ENCODE data around the gene ABRACL. TPM values are rescaled to one million over a fixed set of nuclear protein-coding genes. Genes with fewer than 3 reads are reported as not detected.
"Not testable (repeated sequence)": the region's sequence is repeated elsewhere in the genome, so short reads cannot be mapped to it uniquely, and the experiment has no call there.

ABRACL gene
- total RNA-seq, 2 experiments from 2014 or later, result 69.7 to 73.5 TPM

DNA sequence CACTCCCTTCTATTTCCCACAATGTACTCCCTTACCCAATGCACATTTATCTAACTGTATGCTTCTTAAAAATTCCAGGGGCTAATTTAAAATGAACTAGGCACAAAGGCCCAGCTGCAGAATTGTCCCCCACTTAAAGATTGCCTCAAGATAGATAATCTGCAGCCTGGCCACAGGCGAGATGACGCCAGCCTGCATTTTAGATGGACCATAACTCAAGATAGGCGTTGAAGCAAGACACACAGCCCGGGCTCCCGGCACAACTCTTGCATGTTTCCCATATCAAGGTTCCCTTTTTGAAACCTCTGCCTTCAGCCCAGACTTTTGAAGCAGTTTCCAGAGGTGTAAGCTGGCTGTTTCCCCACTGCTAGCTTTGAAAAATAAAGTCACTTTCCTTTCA, 37.3 kb upstream of the ABRACL start:
- intact Hi-C loops (cut with micrococcal nuclease; ENCODE audit: unreplicated experiment), result no loop called here
- BruUV-seq (replicated peaks), result no TSS peak
- Histone ChIP-seq H2AFZ (ENCODE audit: low read length) (no peak overlapping the region), H3K36me3 (ENCODE audit: insufficient read depth, low read length) (no peaks in the 10 kb centered on the region), H3K4me3 (ENCODE audit: low read depth, low read length, poor library complexity, severe bottlenecking) (no peak overlapping the region), H3K4me1 (ENCODE audit: insufficient read depth, low read length, poor library complexity, severe bottlenecking) (peaks cover 14% of the 10 kb centered on the region), H4K20me1 (ENCODE audit: insufficient read depth, low read length) (peaks cover 9% of the 10 kb centered on the region), H3K9me2 (ENCODE audit: insufficient read depth, low read length) (no peaks in the 10 kb centered on the region), H3K9me3 (ENCODE audit: low read length) (no peaks in the 10 kb centered on the region), H3K27ac (ENCODE audit: low read depth, low read length, poor library complexity, severe bottlenecking) (no peak overlapping the region), H3K79me2 (ENCODE audit: insufficient read depth, low read depth, low read length) (peaks cover 12% of the 10 kb centered on the region), H3K4me2 (ENCODE audit: low read length) (no peak overlapping the region)
- ChIA-PET CTCF (ENCODE audit: unreplicated experiment) (no interaction called here), POLR2A (interaction anchor here (0.7 to 1.8 kb wide), 2 partner anchors 25 to 683 kb away, joined by 3 to 4 read pairs; no protein-coding TSS in a partner anchor)
- no peak for DNase-seq (ENCODE audit: low spot score)
- no peak for TF ChIP-seq EZH2phosphoT487 (IDR thresholded peaks at IDR 0.05; ENCODE audit: borderline replicate concordance, low read depth, low read length)
- TF ChIP-seq, protein P1, sequence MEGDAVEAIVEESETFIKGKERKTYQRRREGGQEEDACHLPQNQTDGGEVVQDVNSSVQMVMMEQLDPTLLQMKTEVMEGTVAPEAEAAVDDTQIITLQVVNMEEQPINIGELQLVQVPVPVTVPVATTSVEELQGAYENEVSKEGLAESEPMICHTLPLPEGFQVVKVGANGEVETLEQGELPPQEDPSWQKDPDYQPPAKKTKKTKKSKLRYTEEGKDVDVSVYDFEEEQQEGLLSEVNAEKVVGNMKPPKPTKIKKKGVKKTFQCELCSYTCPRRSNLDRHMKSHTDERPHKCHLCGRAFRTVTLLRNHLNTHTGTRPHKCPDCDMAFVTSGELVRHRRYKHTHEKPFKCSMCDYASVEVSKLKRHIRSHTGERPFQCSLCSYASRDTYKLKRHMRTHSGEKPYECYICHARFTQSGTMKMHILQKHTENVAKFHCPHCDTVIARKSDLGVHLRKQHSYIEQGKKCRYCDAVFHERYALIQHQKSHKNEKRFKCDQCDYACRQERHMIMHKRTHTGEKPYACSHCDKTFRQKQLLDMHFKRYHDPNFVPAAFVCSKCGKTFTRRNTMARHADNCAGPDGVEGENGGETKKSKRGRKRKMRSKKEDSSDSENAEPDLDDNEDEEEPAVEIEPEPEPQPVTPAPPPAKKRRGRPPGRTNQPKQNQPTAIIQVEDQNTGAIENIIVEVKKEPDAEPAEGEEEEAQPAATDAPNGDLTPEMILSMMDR (conservative IDR thresholded peaks at IDR 0.05; ENCODE audit: low read length), result no peak

- H3K36me3 ChIP-seq (ENCODE audit: insufficient read depth, low read length); DNase-seq (ENCODE audit: low spot score); H3K9me2 ChIP-seq (ENCODE audit: insufficient read depth, low read length); H3K79me2 ChIP-seq (ENCODE audit: insufficient read depth, low read depth, low read length); BruUV-seq (replicated peaks); intact Hi-C loops (cut with micrococcal nuclease; ENCODE audit: unreplicated experiment); H3K9me3 ChIP-seq (ENCODE audit: low read length); H3K27ac ChIP-seq (ENCODE audit: low read depth, low read length, poor library complexity, severe bottlenecking); H2AFZ ChIP-seq (ENCODE audit: low read length); H4K20me1 ChIP-seq (ENCODE audit: insufficient read depth, low read length); CTCF ChIA-PET (ENCODE audit: unreplicated experiment); POLR2A ChIA-PET; H3K4me2 ChIP-seq (ENCODE audit: low read length); H3K4me3 ChIP-seq (ENCODE audit: low read depth, low read length, poor library complexity, severe bottlenecking): not testable (repeated sequence)
- H3K4me1 ChIP-seq (ENCODE audit: insufficient read depth, low read length, poor library complexity, severe bottlenecking), result peaks cover 11% of the 10 kb centered on the region
Observed at GRCh38 chr6:138992965-138993364, 35.6 kb upstream of the ABRACL start.

DNA sequence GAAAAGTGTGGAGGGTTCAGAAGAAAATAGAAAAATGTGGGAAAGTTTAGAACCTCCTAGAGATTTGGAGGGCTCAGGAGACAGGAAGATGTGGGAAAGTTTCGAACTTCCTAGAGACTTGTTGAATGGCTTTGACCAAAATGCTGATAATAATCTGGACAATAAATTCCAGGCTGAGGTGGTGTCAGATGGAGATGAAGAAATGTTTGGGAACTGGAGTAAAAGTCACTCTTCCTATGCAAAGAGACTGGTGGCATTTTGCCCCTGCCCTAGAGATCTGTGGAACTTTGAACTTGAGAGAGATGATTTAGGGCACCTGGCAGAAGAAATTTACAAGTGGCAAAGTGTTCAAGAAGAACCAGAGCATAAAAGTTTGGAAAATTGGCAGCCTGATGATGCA, 35.1 kb upstream of the ABRACL start:
- DNase-seq (ENCODE audit: low spot score); intact Hi-C loops (cut with micrococcal nuclease; ENCODE audit: unreplicated experiment); H3K4me1 ChIP-seq (ENCODE audit: insufficient read depth, low read length, poor library complexity, severe bottlenecking); POLR2A ChIA-PET; H3K9me2 ChIP-seq (ENCODE audit: insufficient read depth, low read length); H3K36me3 ChIP-seq (ENCODE audit: insufficient read depth, low read length); H2AFZ ChIP-seq (ENCODE audit: low read length); H3K79me2 ChIP-seq (ENCODE audit: insufficient read depth, low read depth, low read length); H3K9me3 ChIP-seq (ENCODE audit: low read length); BruUV-seq (replicated peaks); H4K20me1 ChIP-seq (ENCODE audit: insufficient read depth, low read length); H3K27ac ChIP-seq (ENCODE audit: low read depth, low read length, poor library complexity, severe bottlenecking); CTCF ChIA-PET (ENCODE audit: unreplicated experiment); H3K4me3 ChIP-seq (ENCODE audit: low read depth, low read length, poor library complexity, severe bottlenecking); H3K4me2 ChIP-seq (ENCODE audit: low read length): not testable (repeated sequence)

- Histone ChIP-seq H3K4me3 (ENCODE audit: low read depth, low read length, poor library complexity, severe bottlenecking) (no peak overlapping the region), H3K4me2 (ENCODE audit: low read length) (no peak overlapping the region), H3K79me2 (ENCODE audit: insufficient read depth, low read depth, low read length) (no peaks in the 10 kb centered on the region), H3K4me1 (ENCODE audit: insufficient read depth, low read length, poor library complexity, severe bottlenecking) (peaks cover 4% of the 10 kb centered on the region), H3K27ac (ENCODE audit: low read depth, low read length, poor library complexity, severe bottlenecking) (no peak overlapping the region), H2AFZ (ENCODE audit: low read length) (no peak overlapping the region), H3K9me3 (ENCODE audit: low read length) (no peaks in the 10 kb centered on the region), H3K36me3 (ENCODE audit: insufficient read depth, low read length) (no peaks in the 10 kb centered on the region), H3K9me2 (ENCODE audit: insufficient read depth, low read length) (no peaks in the 10 kb centered on the region), H4K20me1 (ENCODE audit: insufficient read depth, low read length) (no peaks in the 10 kb centered on the region)
- no peak for DNase-seq (ENCODE audit: low spot score)
- BruUV-seq (replicated peaks), result no TSS peak
- POLR2A ChIA-PET, result interaction anchor here (0.7 kb wide), 1 partner anchor 379 kb away, joined by 3 read pairs; no protein-coding TSS in a partner anchor
- TF ChIP-seq, protein P1 (conservative IDR thresholded peaks at IDR 0.05; ENCODE audit: low read length), result no peak
- no peak for TF ChIP-seq EZH2phosphoT487 (IDR thresholded peaks at IDR 0.05; ENCODE audit: borderline replicate concordance, low read depth, low read length)
- CTCF ChIA-PET (ENCODE audit: unreplicated experiment), result no interaction called here
- intact Hi-C loops (cut with micrococcal nuclease; ENCODE audit: unreplicated experiment), result no loop called here
Observed at GRCh38 chr6:138996524-138996923, 32.0 kb upstream of the ABRACL start.

Measured in OCI-LY7 (cell line).